Measurements from ENCODE around the gene AFDN. TPM values are rescaled to one million over a fixed set of nuclear protein-coding genes. Genes with fewer than 3 reads are reported as not detected.

AFDN gene
- total RNA-seq, 1 experiment from 2014 or later = 177 TPM

- CTCF ChIA-PET = no interaction called here
- Mint-ChIP-seq H3K9me3 (ENCODE audit: unreplicated experiment) (no peaks in the 10 kb centered on the region), H3K36me3 (ENCODE audit: insufficient read depth, unreplicated experiment) (peaks cover 75% of the 10 kb centered on the region)
Measured at GRCh38 chr6:167907837-167908681, 81.3 kb downstream of the AFDN start.

GRCh38 chr6:167910007-167910406, 83.3 kb downstream of the AFDN start:
- Histone ChIP-seq H3K27me3 (replicated peaks; ENCODE audit: control insufficient read depth, insufficient read depth, low read length) (no peaks in the 10 kb centered on the region), H3K4me1 (peaks cover 13% of the 10 kb centered on the region; the same call in 1 of the 2 replicates), H3K9me3 (no peaks in the 10 kb centered on the region), H3K36me3 (ENCODE audit: control insufficient read depth, insufficient read depth, low read length) (peaks cover 3% of the 10 kb centered on the region), H3K4me3 (ENCODE audit: low read depth, low read length) (no peak overlapping the region)
- ChIA-PET POLR2A (no interaction called here), CTCF (no interaction called here)
- Mint-ChIP-seq H3K27me3 (ENCODE audit: insufficient read depth, unreplicated experiment) (no peaks in the 10 kb centered on the region), H3K9me3 (ENCODE audit: unreplicated experiment) (no peaks in the 10 kb centered on the region), H3K4me1 (ENCODE audit: low read depth, unreplicated experiment) (peaks cover 6% of the 10 kb centered on the region), H3K4me3 (ENCODE audit: unreplicated experiment) (no peak overlapping the region), H3K27ac (ENCODE audit: unreplicated experiment) (no peak overlapping the region), H3K36me3 (ENCODE audit: insufficient read depth, unreplicated experiment) (peaks cover 69% of the 10 kb centered on the region)
- intact Hi-C loops (cut with micrococcal nuclease; ENCODE audit: unreplicated experiment) = no loop called here
- no TSS peak for BruUV-seq (replicated peaks)
- DNase-seq = no peak
- TF ChIP-seq CTCF (IDR thresholded peaks at IDR 0.05; ENCODE audit: insufficient read depth in 1 of 2, low read depth in 1 of 2, low read length in 1 of 2, severe bottlenecking in 1 of 2, unreplicated experiment in 1 of 2) = no peak

More at GRCh38 chr6:167907837-167908681, 81.3 kb downstream of the AFDN start:
- POLR2A ChIA-PET = no interaction called here
- peaks cover 7% of the 10 kb centered on the region for H3K36me3 ChIP-seq (ENCODE audit: control insufficient read depth, insufficient read depth, low read length)
- Mint-ChIP-seq H3K27ac (ENCODE audit: unreplicated experiment) (no peak overlapping the region), H3K4me1 (ENCODE audit: low read depth, unreplicated experiment) (peaks cover 15% of the 10 kb centered on the region), H3K4me3 (ENCODE audit: unreplicated experiment) (no peak overlapping the region), H3K27me3 (ENCODE audit: insufficient read depth, unreplicated experiment) (no peaks in the 10 kb centered on the region)
- H3K9me3 ChIP-seq = no peaks in the 10 kb centered on the region
- no peaks in the 10 kb centered on the region for H3K27me3 ChIP-seq (replicated peaks; ENCODE audit: control insufficient read depth, insufficient read depth, low read length)
- no TSS peak for BruUV-seq (replicated peaks)
- intact Hi-C loops (cut with micrococcal nuclease; ENCODE audit: unreplicated experiment) = loop anchor here (5.0 kb wide), 2 partner anchors 59 to 224 kb away; no protein-coding TSS in a partner anchor
- peaks cover 13% of the 10 kb centered on the region; the same call in 1 of the 2 replicates for H3K4me1 ChIP-seq
- DNase-seq = peak in 1 of 2 experiments; percentile 39
- H3K4me3 ChIP-seq (ENCODE audit: low read depth, low read length) = no peak overlapping the region
- peak; percentile 33 to 41 for TF ChIP-seq CTCF (IDR thresholded peaks at IDR 0.05; ENCODE audit: insufficient read depth in 1 of 2, low read depth in 1 of 2, low read length in 1 of 2, severe bottlenecking in 1 of 2, unreplicated experiment in 1 of 2)

GRCh38 chr6:167910652-167911051, 83.9 kb downstream of the AFDN start:
- intact Hi-C loops (cut with micrococcal nuclease; ENCODE audit: unreplicated experiment) = no loop called here
- H3K27me3 Mint-ChIP-seq (ENCODE audit: insufficient read depth, unreplicated experiment) = no peaks in the 10 kb centered on the region
- TF ChIP-seq CTCF (IDR thresholded peaks at IDR 0.05; ENCODE audit: insufficient read depth in 1 of 2, low read depth in 1 of 2, low read length in 1 of 2, severe bottlenecking in 1 of 2, unreplicated experiment in 1 of 2) = no peak
- ChIA-PET POLR2A (no interaction called here), CTCF (no interaction called here)
- no peak for DNase-seq
- Histone ChIP-seq H3K9me3 (no peaks in the 10 kb centered on the region), H3K27me3 (replicated peaks; ENCODE audit: control insufficient read depth, insufficient read depth, low read length) (no peaks in the 10 kb centered on the region), H3K4me3 (ENCODE audit: low read depth, low read length) (no peak overlapping the region), H3K4me1 (peaks cover 13% of the 10 kb centered on the region; the same call in 1 of the 2 replicates), H3K36me3 (ENCODE audit: control insufficient read depth, insufficient read depth, low read length) (peaks cover 3% of the 10 kb centered on the region)
- no peak overlapping the region for H3K4me3 Mint-ChIP-seq (ENCODE audit: unreplicated experiment)
- H3K9me3 Mint-ChIP-seq (ENCODE audit: unreplicated experiment) = no peaks in the 10 kb centered on the region
- BruUV-seq (replicated peaks) = no TSS peak
- peaks cover 68% of the 10 kb centered on the region for H3K36me3 Mint-ChIP-seq (ENCODE audit: insufficient read depth, unreplicated experiment)
- H3K4me1 Mint-ChIP-seq (ENCODE audit: low read depth, unreplicated experiment) = peaks cover 6% of the 10 kb centered on the region
- no peak overlapping the region for H3K27ac Mint-ChIP-seq (ENCODE audit: unreplicated experiment)

Data from Caco-2 (cell line).